Left colon (tissue), 2 donors: ENCODE results near the gene C1QA. TPM values are rescaled to one million over a fixed set of nuclear protein-coding genes. Genes with fewer than 3 reads are reported as not detected.
A peak's percentile ranks its signal among the peaks of the same experiment; 100 is the strongest.

Experiments used
- ATAC-seq: fragments of 200-7000 bp; cut with Tn5 transposase; one replicate; pipeline ENCODE4 v1.9.1; 2020; ENCODE audit warnings: mild to moderate bottlenecking, moderate library complexity
- DNase-seq, 2 donors: peaks; one replicate each; pipeline ENCODE4 v3.0.0-alpha.2; 2020
- intact Hi-C, 2 donors: fragments of 100-400 bp; cut with DNase I in 1 of 2; cut with micrococcal nuclease in 1 of 2; formaldehyde crosslinking; loops; one replicate each; pipeline versions ENCODE4 v1.11.2 to v1.14.0; 2022; cut with DNase I, micrococcal nuclease
- total RNA-seq, 2 donors: library from RNA; stranded (reverse); fragmentation: NEBNext Ultra II Directional; extraction: Animal tissue kit (Norgen Biotek cat#: 25700); gene quantifications; one replicate each; pipeline ENCODE4 v1.2.1, GENCODE V29; 2021
- donor health status: DM: no; HTN: no; CAD: no.
- donor health status: DM: yes; HTN: yes; CAD: no.

Gene C1QA
- total RNA-seq, 2 donors from 2014 or later = 22.8 to 129 TPM

GRCh38 chr1:22636927-22637326, 499 bp downstream of the C1QA start:
- intact Hi-C loops = no loop called here
- ATAC-seq = no peak
- no peak for DNase-seq

GRCh38 chr1:22637907-22638445, 1.5 kb downstream of the C1QA start:
- intact Hi-C loops = no loop called here
- ATAC-seq (no peak), DNase-seq (no peak)

GRCh38 chr1:22638476-22639234, 2.2 kb downstream of the C1QA start:
- intact Hi-C loops = no loop called here
- DNase-seq (no peak), ATAC-seq (no peak)

- intact Hi-C loops = no loop called here
- ATAC-seq (no peak), DNase-seq (peak in 1 of 2 donors; percentile 19)
Observed at GRCh38 chr1:22639286-22639685, 2.9 kb downstream of the C1QA start.

GRCh38 chr1:22641247-22641646, 4.8 kb downstream of the C1QA start:
- DNase-seq (no peak), ATAC-seq (no peak)
- intact Hi-C loops = loop anchor here (2.0 to 5.0 kb wide), 2 partner anchors 219 to 222 kb away; no protein-coding TSS in a partner anchor

GRCh38 chr1:22641906-22642636, 5.6 kb downstream of the C1QA start:
- ATAC-seq = peak; percentile 93
- intact Hi-C loops = loop anchor here (2.0 to 5.0 kb wide), 2 partner anchors 220 to 223 kb away; no protein-coding TSS in a partner anchor
- peak; percentile 55 to 88 for DNase-seq

- intact Hi-C loops = loop anchor here in 1 of 2 donors (5.0 kb wide), 1 partner anchor 221 kb away; no protein-coding TSS in a partner anchor
- peak; percentile 21 for ATAC-seq
- peak; percentile 26 to 54 for DNase-seq
Observed at GRCh38 chr1:22643381-22643780, 7.0 kb downstream of the C1QA start, which contains the start of gene C1QC. TSS of gene C1QC (plus strand) at chr1:22643633. CDS start at chr1:22644024, 391 bp downstream.

- no peak for DNase-seq
- ATAC-seq = no peak
- intact Hi-C loops = loop anchor here in 1 of 2 donors (5.0 kb wide), 1 partner anchor 222 kb away; no protein-coding TSS in a partner anchor
Observed at GRCh38 chr1:22643928-22644327, 7.5 kb downstream of the C1QA start.

GRCh38 chr1:22645931-22646330, 9.5 kb downstream of the C1QA start:
- DNase-seq (no peak), ATAC-seq (no peak)
- intact Hi-C loops = no loop called here

GRCh38 chr1:22646384-22646783, 10.0 kb downstream of the C1QA start:
- DNase-seq = no peak
- ATAC-seq = no peak
- intact Hi-C loops = no loop called here

GRCh38 chr1:22650089-22650693, 13.8 kb downstream of the C1QA start:
- ATAC-seq (no peak), DNase-seq (no peak)
- intact Hi-C loops = no loop called here

- ATAC-seq (no peak), DNase-seq (no peak)
- intact Hi-C loops = no loop called here
Observed at GRCh38 chr1:22651941-22652856, 15.8 kb downstream of the C1QA start.

GRCh38 chr1:22652881-22653316, 16.5 kb downstream of the C1QA start, which contains the start of gene C1QB:
TSS of gene C1QB (plus strand) at chr1:22653236. CDS start at chr1:22659463, 6,227 bp downstream.
- DNase-seq = peak in 1 of 2 donors; percentile 59
- intact Hi-C loops = no loop called here

GRCh38 chr1:22654692-22655091, 18.3 kb downstream of the C1QA start:
- ATAC-seq = no peak
- intact Hi-C loops = no loop called here

More at GRCh38 chr1:22652881-22653316, 16.5 kb downstream of the C1QA start, which contains the start of gene C1QB:
- peak; percentile 28 for ATAC-seq

GRCh38 chr1:22658385-22659163, 22.1 kb downstream of the C1QA start:
- intact Hi-C loops = no loop called here
- DNase-seq (no peak), ATAC-seq (no peak)

More at GRCh38 chr1:22654692-22655091, 18.3 kb downstream of the C1QA start:
- DNase-seq = no peak

- intact Hi-C loops = no loop called here
- DNase-seq = no peak
Observed at GRCh38 chr1:22660716-22661241, 24.4 kb downstream of the C1QA start.

GRCh38 chr1:22661880-22662279, 25.5 kb downstream of the C1QA start:
- DNase-seq = no peak
- intact Hi-C loops = no loop called here
- no peak for ATAC-seq

More at GRCh38 chr1:22660716-22661241, 24.4 kb downstream of the C1QA start:
- ATAC-seq = no peak
